IPS-18c (cell line): ENCODE measurements around the gene OR13J1.

Experiments
- H3K4me3 ChIP-seq: 2 replicates; pipeline ENCODE4 v1.7.0; 2013; ENCODE audit warnings: low read depth, mild to moderate bottlenecking, low read length, moderate library complexity; ENCODE audit not compliant: insufficient read depth
- H3K9me3 ChIP-seq: one replicate; pipeline ENCODE4 v1.6.1; 2013; ENCODE audit warnings: mild to moderate bottlenecking, low read length, moderate library complexity; ENCODE audit not compliant: control insufficient read depth, insufficient read depth

The OR13J1 gene

DNA sequence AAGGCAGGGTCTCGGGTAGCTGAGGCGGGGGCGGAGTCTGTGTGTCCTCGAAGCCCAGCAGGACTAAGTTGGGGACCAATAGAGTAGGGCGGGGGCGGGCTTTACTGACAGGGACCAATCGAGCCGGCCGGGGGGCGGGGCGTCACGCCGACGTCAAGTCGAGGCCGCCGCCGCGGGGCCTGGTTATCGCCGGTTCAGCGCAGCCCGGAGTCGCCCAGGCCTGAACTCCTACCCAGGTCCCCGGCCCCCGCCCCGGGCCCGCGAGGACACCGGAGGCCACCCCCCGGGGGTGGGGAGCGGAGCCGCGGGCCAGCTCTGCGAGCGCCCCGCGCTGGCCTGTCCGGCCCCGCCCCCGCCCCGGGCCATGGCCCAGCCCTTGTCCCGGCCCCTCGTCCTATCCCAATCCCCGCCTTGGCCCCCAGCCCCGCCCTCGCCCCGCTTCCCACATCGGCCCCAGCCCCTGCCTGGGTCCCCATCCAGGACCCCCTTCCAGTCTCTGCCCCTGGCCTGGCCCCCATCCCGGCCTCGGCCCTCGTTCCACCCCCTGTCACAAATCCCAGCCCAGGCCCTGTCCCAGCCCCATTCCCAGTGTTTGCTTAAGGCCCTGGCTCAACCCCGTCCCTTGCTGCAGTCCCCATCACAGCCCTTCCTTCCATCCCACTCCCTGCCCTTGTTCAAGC lies 41.0 kb downstream of the OR13J1 start, which contains the start of gene TMEM8B:
Gene TMEM8B, plus strand, starts transcription at position 145 of the 680 bp plus-strand sequence. Its CDS starts 220 bp downstream, at position 365.
- peak within 1 kb of the TSS; percentile 58 for H3K4me3 ChIP-seq
- no peaks in the 10 kb centered on the region for H3K9me3 ChIP-seq

DNA sequence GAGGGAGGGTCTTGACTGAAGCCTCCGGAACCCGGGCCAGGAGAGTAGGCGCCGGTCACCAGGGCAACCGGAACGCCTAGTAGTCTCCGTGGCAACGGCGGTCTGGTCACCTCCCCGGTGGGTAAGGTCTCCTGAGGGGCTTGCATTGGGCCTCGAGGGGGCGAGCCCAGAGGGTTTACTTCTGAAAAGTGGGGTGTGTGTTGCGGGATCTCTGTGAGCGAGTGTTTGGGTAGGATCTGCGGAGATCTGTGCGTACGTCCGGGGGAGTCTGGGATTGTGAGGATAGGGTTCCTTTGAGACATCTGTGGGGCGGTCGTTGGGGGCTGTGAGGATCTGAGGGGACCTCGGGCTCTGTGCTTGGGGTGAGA lies 41.5 kb downstream of the OR13J1 start, which contains the start of gene FAM221B:
Gene FAM221B, minus strand, starts transcription at position 17 of the 368 bp plus-strand sequence. CDS start 2,571 bp downstream, outside the sequence.
- Histone ChIP-seq H3K9me3 (no peaks in the 10 kb centered on the region), H3K4me3 (peak within 1 kb of the TSS; percentile 58)

DNA sequence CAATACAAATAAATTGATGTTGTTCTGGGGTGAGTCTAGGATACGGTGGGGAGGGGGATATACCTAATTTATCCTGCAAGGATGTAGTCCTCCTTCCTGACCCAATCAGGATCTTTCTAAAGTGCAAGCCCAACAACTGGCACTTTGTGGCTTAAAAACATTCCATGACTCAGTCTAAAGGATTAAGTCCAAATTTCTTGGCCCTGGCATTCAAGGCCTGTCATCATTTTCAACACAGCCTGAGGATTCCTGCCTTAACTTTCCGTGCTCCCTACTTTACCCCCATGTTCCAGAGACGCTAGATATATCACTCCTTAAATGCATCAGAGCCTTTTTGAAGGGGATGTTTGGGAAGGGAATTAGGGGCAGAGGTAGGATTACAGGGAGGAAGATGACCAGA lies 42.7 kb downstream of the OR13J1 start:
- H3K9me3 ChIP-seq = no peaks in the 10 kb centered on the region
- no peak overlapping the region for H3K4me3 ChIP-seq

DNA sequence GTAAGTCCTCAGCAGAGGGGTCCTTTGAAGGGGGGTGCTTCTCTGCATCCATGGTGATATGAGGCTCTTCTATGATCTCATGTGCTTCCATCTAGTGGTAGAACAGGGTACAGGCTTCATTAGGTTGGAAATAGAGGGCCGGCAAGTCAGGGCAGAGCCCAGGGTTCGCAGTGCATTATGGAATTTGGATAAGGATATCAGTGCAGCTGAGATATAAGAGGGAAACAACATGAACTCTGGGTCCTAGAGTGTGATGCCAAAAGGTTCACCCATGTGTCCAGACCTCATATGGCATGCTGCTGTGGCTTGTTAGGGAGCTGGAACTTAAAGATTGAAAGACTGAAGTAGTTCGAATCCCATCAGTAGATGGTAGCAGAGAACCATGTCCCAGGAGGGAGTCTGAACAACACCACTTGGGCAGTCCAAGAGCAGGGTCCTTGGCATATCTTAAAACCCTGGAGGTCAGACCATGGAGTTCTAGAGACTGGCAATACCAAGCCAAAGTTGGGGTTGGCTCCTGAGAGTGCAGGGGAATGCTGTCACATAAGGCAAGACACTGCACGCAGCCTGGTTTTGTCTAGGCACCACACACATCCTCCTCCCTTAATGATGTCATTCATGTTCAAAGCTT lies 44.0 kb downstream of the OR13J1 start:
- Histone ChIP-seq H3K9me3 (no peaks in the 10 kb centered on the region), H3K4me3 (no peak overlapping the region)

DNA sequence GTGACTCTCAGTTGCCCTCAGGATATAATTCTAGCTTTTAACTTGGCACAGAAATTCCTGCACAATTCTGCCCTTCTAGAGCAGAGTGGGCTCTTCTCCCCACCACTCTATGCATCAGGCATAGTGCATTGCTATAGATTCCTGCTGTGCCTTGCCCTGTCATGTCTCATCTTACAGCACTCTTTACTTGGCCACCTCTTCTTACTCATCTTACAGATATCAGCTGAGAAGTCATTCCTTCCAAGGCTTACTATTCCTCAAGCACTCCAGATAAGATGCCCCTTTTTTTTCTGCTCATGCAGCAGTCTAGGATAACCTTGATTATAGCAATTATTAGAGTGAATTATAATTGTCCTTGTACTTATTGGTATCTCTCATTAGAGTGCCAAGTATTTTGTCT lies 47.3 kb downstream of the OR13J1 start:
- Histone ChIP-seq H3K9me3 (no peaks in the 10 kb centered on the region), H3K4me3 (no peak overlapping the region)

DNA sequence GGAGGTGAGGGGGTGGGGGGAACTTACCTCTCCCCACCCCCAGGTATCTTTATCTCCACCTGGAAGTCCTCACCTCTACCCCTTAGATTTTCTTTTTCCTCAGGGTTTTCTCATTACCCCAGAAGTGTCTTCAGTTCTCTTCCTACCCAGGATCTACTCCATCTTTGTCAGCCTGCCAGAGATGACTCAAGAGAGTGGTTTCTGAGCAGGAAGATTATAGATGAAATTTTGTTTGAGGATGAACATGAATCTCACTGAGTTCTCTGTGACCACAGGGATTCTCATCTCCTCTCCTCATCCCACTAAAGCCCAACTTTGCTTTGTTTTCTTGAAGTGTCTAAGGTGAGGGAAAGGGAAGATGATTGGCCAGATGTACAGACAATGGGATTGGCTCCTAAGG lies 50.1 kb downstream of the OR13J1 start:
- no peaks in the 10 kb centered on the region for H3K9me3 ChIP-seq
- H3K4me3 ChIP-seq = no peak overlapping the region
